Esophagus squamous epithelium (tissue), 4 donors: ENCODE data around the gene FAM98B.

Experiments
- CTCF ChIP-seq, 6 experiments: fragments of 450-650 bp in 4 of 6; fragments of 200-600 bp in 2 of 6; sonication (generic) in 2 of 6; IDR thresholded peaks; one replicate each; pipeline ENCODE4 v1.5.1; 2016 to 2019; ENCODE audit warnings: antibody characterized with exemption in 6 of 6, mild to moderate bottlenecking in 4 of 6, moderate library complexity in 4 of 6
- POLR2A ChIP-seq, 4 donors: fragments of 450-650 bp; IDR thresholded peaks; one replicate each; pipeline ENCODE4 v1.6.1; 2017; ENCODE audit warnings: antibody characterized with exemption in 4 of 4, mild to moderate bottlenecking in 4 of 4, moderate library complexity in 3 of 4

DNA sequence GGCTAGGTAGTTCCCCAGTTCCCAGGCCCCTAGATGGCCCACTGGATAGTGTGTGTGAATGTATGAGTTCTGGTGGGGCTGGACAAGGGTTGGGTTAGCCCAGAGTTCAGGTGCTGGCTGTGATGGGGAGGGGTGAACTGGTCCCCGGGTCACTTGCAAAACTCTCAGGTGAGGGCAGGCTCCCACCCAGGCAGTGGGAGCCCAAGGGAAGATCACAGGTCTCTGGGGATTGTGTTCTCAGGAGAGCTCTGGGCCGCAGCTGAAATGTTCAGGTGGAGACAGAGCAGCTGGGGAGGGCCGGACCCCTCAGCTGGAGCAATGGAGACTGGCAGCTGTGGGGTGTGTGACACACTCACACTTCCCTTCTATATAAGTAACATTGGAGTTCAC lies 12.8 kb upstream of the FAM98B start:
- TF ChIP-seq CTCF (IDR thresholded peaks at IDR 0.05) = no peak
- TF ChIP-seq POLR2A (IDR thresholded peaks at IDR 0.05) = no peak
